Panc1 (cell line): ENCODE results near the gene SLC3A2.

Source experiments
- POLR2AphosphoS5 ChIP-seq: IDR thresholded peaks from 2 replicates; pipeline ENCODE4 v1.6.1; 2012; ENCODE audit warnings: mild to moderate bottlenecking, low read depth, low read length, moderate library complexity
- TF ChIP-seq, protein P1 (sequence below): fragments of 450-650 bp; IDR thresholded peaks from 2 replicates; pipeline ENCODE4 v1.5.1; 2017; ENCODE audit warnings: mild to moderate bottlenecking

DNA sequence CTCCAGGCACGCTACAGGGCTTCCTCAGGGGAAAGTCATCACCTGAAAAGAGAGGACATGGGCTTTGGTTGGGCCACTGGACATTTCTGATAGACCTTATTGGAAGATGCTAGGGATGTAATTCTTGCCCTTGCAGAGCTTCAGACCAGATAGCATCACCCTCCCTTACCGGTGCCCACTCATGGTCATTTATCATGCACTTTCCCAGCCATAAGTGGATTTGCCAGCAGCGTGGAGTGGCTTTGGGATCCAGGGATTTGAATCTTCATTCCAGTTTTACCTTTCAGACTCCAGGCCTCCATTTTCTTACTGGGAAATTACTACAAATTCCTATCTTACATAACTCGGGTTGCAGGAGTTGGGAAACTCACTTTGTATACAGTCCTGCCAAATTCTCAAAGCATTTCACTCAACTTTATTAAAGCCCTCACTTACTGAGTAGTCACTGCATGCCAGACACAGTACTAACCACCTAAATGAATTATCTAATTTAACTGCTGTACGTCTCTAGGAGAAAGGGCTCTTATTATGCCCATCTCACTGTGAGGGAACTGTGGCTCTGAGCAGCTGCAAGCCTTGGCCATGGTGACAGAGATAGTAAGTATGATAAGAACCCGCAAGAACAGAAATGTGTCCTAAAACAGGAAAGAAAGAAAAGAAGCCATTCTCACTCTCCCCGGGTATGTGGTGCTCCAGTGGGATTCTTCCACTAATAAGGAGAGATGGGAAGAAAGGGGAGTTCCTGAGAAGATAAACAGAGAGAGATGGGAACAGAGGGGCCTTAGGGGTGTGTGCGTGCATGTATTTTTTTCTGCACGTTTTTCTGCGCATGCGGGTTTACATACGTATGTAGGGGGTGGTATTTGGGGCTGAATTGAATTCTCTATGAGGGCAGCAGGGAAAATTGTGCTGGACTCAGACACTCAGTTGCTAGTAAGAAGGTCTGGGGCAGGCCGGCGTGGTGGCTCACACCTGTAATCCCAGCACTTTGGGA, 30.7 kb downstream of the SLC3A2 start:
- TF ChIP-seq, protein P1, sequence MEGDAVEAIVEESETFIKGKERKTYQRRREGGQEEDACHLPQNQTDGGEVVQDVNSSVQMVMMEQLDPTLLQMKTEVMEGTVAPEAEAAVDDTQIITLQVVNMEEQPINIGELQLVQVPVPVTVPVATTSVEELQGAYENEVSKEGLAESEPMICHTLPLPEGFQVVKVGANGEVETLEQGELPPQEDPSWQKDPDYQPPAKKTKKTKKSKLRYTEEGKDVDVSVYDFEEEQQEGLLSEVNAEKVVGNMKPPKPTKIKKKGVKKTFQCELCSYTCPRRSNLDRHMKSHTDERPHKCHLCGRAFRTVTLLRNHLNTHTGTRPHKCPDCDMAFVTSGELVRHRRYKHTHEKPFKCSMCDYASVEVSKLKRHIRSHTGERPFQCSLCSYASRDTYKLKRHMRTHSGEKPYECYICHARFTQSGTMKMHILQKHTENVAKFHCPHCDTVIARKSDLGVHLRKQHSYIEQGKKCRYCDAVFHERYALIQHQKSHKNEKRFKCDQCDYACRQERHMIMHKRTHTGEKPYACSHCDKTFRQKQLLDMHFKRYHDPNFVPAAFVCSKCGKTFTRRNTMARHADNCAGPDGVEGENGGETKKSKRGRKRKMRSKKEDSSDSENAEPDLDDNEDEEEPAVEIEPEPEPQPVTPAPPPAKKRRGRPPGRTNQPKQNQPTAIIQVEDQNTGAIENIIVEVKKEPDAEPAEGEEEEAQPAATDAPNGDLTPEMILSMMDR = no peak
- TF ChIP-seq POLR2AphosphoS5 = no peak
